ENCODE data around the gene FAM168A. TPM values are rescaled to one million over a fixed set of nuclear protein-coding genes. Genes with fewer than 3 reads are reported as not detected.

The FAM168A gene
- total RNA-seq, 1 donor from 2014 or later = 13.0 TPM

GRCh38 chr11:73391665-73392064 lies 206.2 kb downstream of the FAM168A start:
- Histone ChIP-seq H3K27me3 (ENCODE audit: control insufficient read depth in 3 of 3, insufficient read depth in 3 of 3, low read length in 3 of 3) (no peaks in the 10 kb centered on the region), H3K9ac (ENCODE audit: low read depth in 1 of 3, low read length in 3 of 3) (no peak overlapping the region), H3K27ac (ENCODE audit: low read depth, low read length) (no peak overlapping the region), H3K4me3 (ENCODE audit: low read length in 3 of 3) (no peak overlapping the region), H3K9me3 (ENCODE audit: control insufficient read depth in 3 of 3, low read length in 3 of 3) (no peaks in the 10 kb centered on the region), H3K36me3 (ENCODE audit: control insufficient read depth in 3 of 3, insufficient read depth in 3 of 3, low read length in 3 of 3) (peaks cover 0 to 13% (median 4%) of the 10 kb centered on the region in 3 donors), H3K4me1 (ENCODE audit: control insufficient read depth in 3 of 3, insufficient read depth in 3 of 3, low read length in 3 of 3) (peaks cover 40 to 70% (median 68%) of the 10 kb centered on the region in 3 donors)

- Histone ChIP-seq H3K36me3 (ENCODE audit: control insufficient read depth in 3 of 3, insufficient read depth in 3 of 3, low read length in 3 of 3) (peaks cover 0 to 13% (median 4%) of the 10 kb centered on the region in 3 donors), H3K27ac (ENCODE audit: low read depth, low read length) (no peak overlapping the region), H3K9me3 (ENCODE audit: control insufficient read depth in 3 of 3, low read length in 3 of 3) (no peaks in the 10 kb centered on the region), H3K4me1 (ENCODE audit: control insufficient read depth in 3 of 3, insufficient read depth in 3 of 3, low read length in 3 of 3) (peaks cover 48 to 70% (median 68%) of the 10 kb centered on the region in 3 donors), H3K9ac (ENCODE audit: low read depth in 1 of 3, low read length in 3 of 3) (peak overlapping the region in 1 of 3 donors; percentile 40), H3K4me3 (ENCODE audit: low read length in 3 of 3) (no peak overlapping the region), H3K27me3 (ENCODE audit: control insufficient read depth in 3 of 3, insufficient read depth in 3 of 3, low read length in 3 of 3) (no peaks in the 10 kb centered on the region)
Measured at GRCh38 chr11:73390601-73391565, 207.0 kb downstream of the FAM168A start.

GRCh38 chr11:73389916-73390315 lies 208.0 kb downstream of the FAM168A start:
- Histone ChIP-seq H3K4me3 (ENCODE audit: low read length in 3 of 3) (no peak overlapping the region), H3K4me1 (ENCODE audit: control insufficient read depth in 3 of 3, insufficient read depth in 3 of 3, low read length in 3 of 3) (peaks cover 57 to 74% (median 74%) of the 10 kb centered on the region in 3 donors), H3K36me3 (ENCODE audit: control insufficient read depth in 3 of 3, insufficient read depth in 3 of 3, low read length in 3 of 3) (peaks cover 0 to 9% (median under 1%) of the 10 kb centered on the region in 3 donors), H3K27ac (ENCODE audit: low read depth, low read length) (no peak overlapping the region), H3K9ac (ENCODE audit: low read depth in 1 of 3, low read length in 3 of 3) (peak overlapping the region in 2 of 3 donors; percentile 23 to 25), H3K27me3 (ENCODE audit: control insufficient read depth in 3 of 3, insufficient read depth in 3 of 3, low read length in 3 of 3) (no peaks in the 10 kb centered on the region), H3K9me3 (ENCODE audit: control insufficient read depth in 3 of 3, low read length in 3 of 3) (no peaks in the 10 kb centered on the region)

- Histone ChIP-seq H3K27me3 (ENCODE audit: control insufficient read depth in 3 of 3, insufficient read depth in 3 of 3, low read length in 3 of 3) (no peaks in the 10 kb centered on the region), H3K36me3 (ENCODE audit: control insufficient read depth in 3 of 3, insufficient read depth in 3 of 3, low read length in 3 of 3) (peaks cover 0 to 5% (median 0%) of the 10 kb centered on the region in 3 donors), H3K27ac (ENCODE audit: low read depth, low read length) (no peak overlapping the region)
Measured at GRCh38 chr11:73389134-73389525, 208.8 kb downstream of the FAM168A start.

GRCh38 chr11:73388265-73389133 lies 209.4 kb downstream of the FAM168A start:
- Histone ChIP-seq H3K9ac (ENCODE audit: low read depth in 1 of 3, low read length in 3 of 3) (peak overlapping the region; percentile 43 to 73 (median 50)), H3K27me3 (ENCODE audit: control insufficient read depth in 3 of 3, insufficient read depth in 3 of 3, low read length in 3 of 3) (no peaks in the 10 kb centered on the region), H3K36me3 (ENCODE audit: control insufficient read depth in 3 of 3, insufficient read depth in 3 of 3, low read length in 3 of 3) (peaks cover 0 to 4% (median 0%) of the 10 kb centered on the region in 3 donors), H3K27ac (ENCODE audit: low read depth, low read length) (peak overlapping the region; percentile 66), H3K9me3 (ENCODE audit: control insufficient read depth in 3 of 3, low read length in 3 of 3) (no peaks in the 10 kb centered on the region), H3K4me3 (ENCODE audit: low read length in 3 of 3) (peak overlapping the region in 2 of 3 donors; percentile 14 to 30), H3K4me1 (ENCODE audit: control insufficient read depth in 3 of 3, insufficient read depth in 3 of 3, low read length in 3 of 3) (peaks cover 71 to 84% (median 84%) of the 10 kb centered on the region in 3 donors)

More at GRCh38 chr11:73389134-73389525, 208.8 kb downstream of the FAM168A start:
- Histone ChIP-seq H3K9me3 (ENCODE audit: control insufficient read depth in 3 of 3, low read length in 3 of 3) (no peaks in the 10 kb centered on the region), H3K9ac (ENCODE audit: low read depth in 1 of 3, low read length in 3 of 3) (peak overlapping the region in 2 of 3 donors; percentile 45 to 50), H3K4me3 (ENCODE audit: low read length in 3 of 3) (no peak overlapping the region), H3K4me1 (ENCODE audit: control insufficient read depth in 3 of 3, insufficient read depth in 3 of 3, low read length in 3 of 3) (peaks cover 65 to 82% (median 82%) of the 10 kb centered on the region in 3 donors)

- Histone ChIP-seq H3K36me3 (ENCODE audit: control insufficient read depth in 3 of 3, insufficient read depth in 3 of 3, low read length in 3 of 3) (no peaks in the 10 kb centered on the region), H3K9ac (ENCODE audit: low read depth in 1 of 3, low read length in 3 of 3) (peak overlapping the region; percentile 50 to 73 (median 65)), H3K27ac (ENCODE audit: low read depth, low read length) (peak overlapping the region; percentile 66), H3K27me3 (ENCODE audit: control insufficient read depth in 3 of 3, insufficient read depth in 3 of 3, low read length in 3 of 3) (no peaks in the 10 kb centered on the region), H3K4me3 (ENCODE audit: low read length in 3 of 3) (peak overlapping the region; percentile 14 to 41 (median 30)), H3K9me3 (ENCODE audit: control insufficient read depth in 3 of 3, low read length in 3 of 3) (no peaks in the 10 kb centered on the region), H3K4me1 (ENCODE audit: control insufficient read depth in 3 of 3, insufficient read depth in 3 of 3, low read length in 3 of 3) (peaks cover 75 to 85% (median 84%) of the 10 kb centered on the region in 3 donors)
Measured at GRCh38 chr11:73387594-73388264, 210.2 kb downstream of the FAM168A start.

- Histone ChIP-seq H3K27ac (ENCODE audit: low read depth, low read length) (peak overlapping the region; percentile 62), H3K4me3 (ENCODE audit: low read length in 3 of 3) (peak overlapping the region in 1 of 3 donors; percentile 13), H3K27me3 (ENCODE audit: control insufficient read depth in 3 of 3, insufficient read depth in 3 of 3, low read length in 3 of 3) (no peaks in the 10 kb centered on the region), H3K4me1 (ENCODE audit: control insufficient read depth in 3 of 3, insufficient read depth in 3 of 3, low read length in 3 of 3) (peaks cover 87 to 93% (median 92%) of the 10 kb centered on the region in 3 donors), H3K36me3 (ENCODE audit: control insufficient read depth in 3 of 3, insufficient read depth in 3 of 3, low read length in 3 of 3) (no peaks in the 10 kb centered on the region), H3K9me3 (ENCODE audit: control insufficient read depth in 3 of 3, low read length in 3 of 3) (no peaks in the 10 kb centered on the region), H3K9ac (ENCODE audit: low read depth in 1 of 3, low read length in 3 of 3) (peak overlapping the region in 1 of 3 donors; percentile 25)
Measured at GRCh38 chr11:73386546-73386945, 211.4 kb downstream of the FAM168A start.

- Histone ChIP-seq H3K36me3 (ENCODE audit: control insufficient read depth in 3 of 3, insufficient read depth in 3 of 3, low read length in 3 of 3) (no peaks in the 10 kb centered on the region), H3K27ac (ENCODE audit: low read depth, low read length) (peak overlapping the region; percentile 62), H3K9ac (ENCODE audit: low read depth in 1 of 3, low read length in 3 of 3) (peak overlapping the region in 1 of 3 donors; percentile 25), H3K9me3 (ENCODE audit: control insufficient read depth in 3 of 3, low read length in 3 of 3) (no peaks in the 10 kb centered on the region), H3K27me3 (ENCODE audit: control insufficient read depth in 3 of 3, insufficient read depth in 3 of 3, low read length in 3 of 3) (no peaks in the 10 kb centered on the region), H3K4me3 (ENCODE audit: low read length in 3 of 3) (no peak overlapping the region), H3K4me1 (ENCODE audit: control insufficient read depth in 3 of 3, insufficient read depth in 3 of 3, low read length in 3 of 3) (peaks cover 92 to 98% (median 97%) of the 10 kb centered on the region in 3 donors)
Measured at GRCh38 chr11:73386016-73386415, 211.9 kb downstream of the FAM168A start.
